Amniotic epithelial cell (primary cell): ENCODE measurements around the gene HOGA1.
"Not testable (repeated sequence)": the region's sequence is repeated elsewhere in the genome, so short reads cannot be mapped to it uniquely, and the experiment has no call there.

Experiments
- DNase-seq: peaks from one replicate; pipeline ENCODE4 v3.0.0-alpha.2; 2010; ENCODE audit warnings: low read depth

Gene HOGA1

DNA sequence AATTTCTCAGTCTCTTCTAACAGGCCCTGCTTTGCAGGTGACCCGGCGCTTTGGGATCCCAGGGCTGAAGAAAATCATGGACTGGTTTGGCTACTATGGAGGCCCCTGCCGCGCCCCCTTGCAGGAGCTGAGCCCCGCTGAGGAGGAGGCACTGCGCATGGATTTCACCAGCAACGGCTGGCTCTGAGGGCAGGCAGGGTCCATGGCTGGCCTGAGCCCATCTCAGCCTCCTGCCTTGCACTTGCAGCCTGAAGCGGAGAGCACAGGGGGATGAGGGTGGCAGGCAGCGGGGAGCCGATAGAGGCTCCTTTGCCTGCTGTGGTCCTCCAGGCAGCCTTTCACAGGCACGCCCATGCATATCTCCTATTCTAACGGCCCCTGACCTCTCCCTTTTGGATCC, 27.3 kb downstream of the HOGA1 start:
- DNase-seq, result no peak

GRCh38 chr10:97612386-97612785, 28.2 kb downstream of the HOGA1 start:
- DNase-seq, result peak; percentile 51

DNA sequence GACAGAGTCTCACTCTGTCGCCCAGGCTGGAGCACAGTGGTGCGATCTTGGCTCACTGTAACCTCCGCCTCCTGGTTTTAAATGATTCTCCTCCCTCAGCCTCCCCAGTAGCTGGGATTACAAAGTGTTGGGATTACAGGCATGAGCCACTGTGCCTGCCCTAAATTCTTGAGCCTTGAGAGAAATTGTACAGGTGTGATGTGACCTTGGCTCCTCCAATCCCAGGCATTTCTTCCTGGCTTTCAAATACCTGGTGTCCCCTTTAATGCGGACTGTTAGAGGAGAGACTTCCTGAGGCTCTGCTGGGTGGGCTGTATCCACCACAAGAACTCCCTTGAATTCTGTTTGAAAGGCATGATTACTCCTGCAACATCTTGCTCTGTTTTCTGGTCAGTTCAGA, 34.1 kb downstream of the HOGA1 start:
- DNase-seq, result no peak

- no peak for DNase-seq
Measured at GRCh38 chr10:97618733-97619132, 34.5 kb downstream of the HOGA1 start.

DNA sequence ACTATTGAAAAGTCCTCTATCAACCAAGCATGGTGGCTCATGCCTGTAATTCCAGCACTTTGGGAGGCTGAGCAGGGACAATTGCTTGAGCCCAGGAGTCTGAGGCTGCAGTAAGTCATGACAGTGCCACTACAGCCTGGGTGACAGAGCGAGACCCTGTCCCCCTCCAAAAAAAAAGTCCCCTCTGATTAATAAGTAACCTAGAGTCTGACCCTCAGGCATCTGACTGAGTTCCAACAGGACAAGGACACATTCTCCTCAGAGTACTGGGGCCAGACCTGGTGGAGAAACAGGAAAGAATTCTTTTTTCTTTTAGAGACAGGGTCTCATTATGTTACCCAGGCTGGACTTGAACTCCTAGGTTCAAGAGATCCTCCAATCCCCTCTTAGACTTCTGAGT, 39.1 kb downstream of the HOGA1 start:
- no peak for DNase-seq

GRCh38 chr10:97627731-97628130, 43.5 kb downstream of the HOGA1 start:
- no peak for DNase-seq

DNA sequence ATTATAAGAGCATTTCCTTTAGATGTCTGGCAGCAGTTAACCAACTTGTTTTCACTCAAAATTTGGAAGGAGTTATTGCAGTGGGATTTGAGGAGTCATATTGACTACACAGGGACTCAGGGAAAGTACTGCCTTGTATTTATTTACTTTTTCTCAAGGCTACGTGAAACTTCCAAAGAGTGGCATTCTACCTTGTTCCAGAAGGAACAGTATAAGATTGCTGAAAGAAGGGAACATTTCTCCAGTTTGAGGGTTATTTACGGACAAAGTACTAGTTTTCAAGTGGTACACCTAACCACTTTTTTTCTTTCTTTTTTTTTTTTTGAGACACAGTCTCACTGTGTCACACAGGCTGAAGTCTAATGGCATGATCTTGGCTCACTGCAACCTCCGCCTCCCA, 44.0 kb downstream of the HOGA1 start:
- no peak for DNase-seq

DNA sequence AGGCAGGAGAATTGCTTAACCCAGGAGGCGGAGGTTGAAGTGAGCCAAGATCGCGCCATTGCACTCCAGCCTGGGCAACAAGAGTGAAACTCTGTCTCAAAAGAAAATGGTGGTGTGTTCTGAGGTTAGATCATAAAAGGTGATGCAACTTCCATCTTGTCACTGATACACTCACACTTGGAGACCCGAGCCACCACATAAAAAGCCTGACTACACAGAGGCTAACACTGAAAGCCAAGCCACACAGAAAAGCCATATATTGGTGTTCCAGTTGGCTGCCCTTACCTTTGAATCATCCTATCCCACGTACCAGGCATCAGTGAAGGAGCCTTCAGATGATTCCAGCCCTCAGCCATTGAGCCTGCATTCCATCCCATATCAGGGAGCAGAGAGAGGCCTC, 45.1 kb downstream of the HOGA1 start:
- no peak for DNase-seq

GRCh38 chr10:97631098-97631497, 46.9 kb downstream of the HOGA1 start:
- DNase-seq, result no peak

GRCh38 chr10:97632949-97633884, 49.0 kb downstream of the HOGA1 start, which contains the start of gene MORN4:
TSS of gene MORN4 (minus strand) at chr10:97633500. CDS start at chr10:97619653, 13,847 bp downstream.
- peak; percentile 85 for DNase-seq

DNA sequence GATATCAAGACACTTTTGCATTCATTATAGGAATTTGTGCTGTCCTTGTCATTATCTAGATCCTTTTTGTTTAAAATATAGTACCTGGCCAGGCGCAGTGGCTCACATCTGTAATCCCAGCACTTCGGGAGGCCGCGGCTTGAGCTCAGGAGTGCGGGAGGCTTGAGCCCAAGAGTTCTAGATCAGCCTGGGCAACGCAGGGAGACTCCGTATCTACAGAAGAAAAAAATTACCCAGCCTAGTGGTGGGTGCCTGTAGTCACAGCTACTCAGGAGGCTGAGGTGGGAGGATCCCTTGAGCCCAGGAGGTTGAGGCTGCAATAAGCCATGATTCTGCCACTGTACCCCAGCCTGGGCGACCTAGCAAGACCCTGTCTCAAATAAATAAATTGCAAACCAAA, 49.7 kb downstream of the HOGA1 start:
- DNase-seq, result peak; percentile 10

DNA sequence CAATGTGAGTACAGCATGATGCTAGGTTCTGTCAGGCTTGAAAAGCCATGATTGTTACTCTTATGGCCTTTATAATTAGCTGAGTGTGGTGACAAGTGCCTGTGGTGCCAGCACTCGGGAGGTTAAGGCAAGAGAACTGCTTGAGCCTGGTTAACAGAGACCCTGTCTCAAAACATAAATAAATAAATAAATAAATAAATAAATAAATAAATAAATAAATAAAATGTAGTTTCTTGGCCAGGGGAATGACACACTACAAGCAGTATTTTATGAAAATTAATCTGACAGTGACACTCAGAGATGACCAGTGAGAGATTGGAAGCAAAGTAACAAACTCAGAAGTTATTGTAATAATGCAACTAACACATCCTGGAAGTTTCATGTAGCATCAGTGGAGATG, 51.4 kb downstream of the HOGA1 start:
- DNase-seq, result no peak

DNA sequence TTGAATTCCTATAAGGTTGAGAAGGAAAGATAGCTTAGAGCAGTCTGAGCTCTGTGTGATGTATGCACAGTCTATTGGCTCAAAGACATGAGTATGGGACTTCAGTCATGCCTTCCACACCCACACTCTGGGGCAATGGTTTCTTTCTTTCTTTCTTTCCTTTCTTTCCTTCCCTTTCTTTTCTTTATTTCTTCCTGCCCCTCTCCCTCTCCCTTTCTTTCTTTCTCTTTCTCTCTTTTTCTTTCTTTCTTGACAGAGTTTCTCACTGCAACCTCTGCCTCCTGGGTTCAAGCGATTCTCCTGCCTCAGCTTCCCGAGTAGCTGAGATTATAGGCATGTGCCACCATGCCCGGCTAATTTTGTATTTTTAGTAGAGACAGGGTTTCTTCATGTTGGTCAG, 54.9 kb downstream of the HOGA1 start:
- DNase-seq, result not testable (repeated sequence)

DNA sequence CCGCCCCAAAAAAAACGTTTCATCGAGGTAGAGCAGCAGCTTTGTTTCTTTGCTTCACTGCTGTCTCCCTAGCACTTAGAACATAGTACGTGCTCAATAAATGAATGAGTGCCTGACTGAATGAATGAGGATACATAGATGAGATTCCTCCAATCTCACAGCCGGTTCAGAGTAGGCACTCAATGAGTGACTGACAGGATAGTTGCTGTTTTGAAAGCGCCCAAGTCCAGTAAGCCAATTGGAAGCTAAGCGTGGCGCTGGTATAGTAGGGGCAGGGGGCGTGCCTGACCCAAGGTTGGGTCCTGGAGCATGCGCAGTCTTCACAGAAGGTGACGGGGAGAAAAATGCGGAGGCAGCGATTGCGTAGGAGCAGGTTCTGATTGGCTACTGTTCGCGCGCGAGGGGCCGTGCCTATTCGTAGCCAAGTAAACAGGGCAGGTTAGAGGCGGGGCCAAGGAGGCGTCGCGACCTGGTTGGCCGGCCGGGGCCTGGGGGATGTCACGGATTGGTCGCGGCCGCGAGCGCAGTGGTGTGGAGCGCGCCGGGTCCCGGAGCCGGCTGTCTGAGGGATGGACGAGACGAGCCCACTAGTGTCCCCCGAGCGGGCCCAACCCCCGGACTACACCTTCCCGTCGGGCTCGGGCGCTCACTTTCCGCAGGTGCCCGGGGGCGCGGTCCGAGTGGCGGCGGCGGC, 56.1 kb downstream of the HOGA1 start, which contains the start of gene PI4K2A:
Gene PI4K2A, plus strand, starts transcription at position 498 of the 694 bp plus-strand sequence. Its CDS starts 72 bp downstream, at position 570.
- DNase-seq, result peak; percentile 99

DNA sequence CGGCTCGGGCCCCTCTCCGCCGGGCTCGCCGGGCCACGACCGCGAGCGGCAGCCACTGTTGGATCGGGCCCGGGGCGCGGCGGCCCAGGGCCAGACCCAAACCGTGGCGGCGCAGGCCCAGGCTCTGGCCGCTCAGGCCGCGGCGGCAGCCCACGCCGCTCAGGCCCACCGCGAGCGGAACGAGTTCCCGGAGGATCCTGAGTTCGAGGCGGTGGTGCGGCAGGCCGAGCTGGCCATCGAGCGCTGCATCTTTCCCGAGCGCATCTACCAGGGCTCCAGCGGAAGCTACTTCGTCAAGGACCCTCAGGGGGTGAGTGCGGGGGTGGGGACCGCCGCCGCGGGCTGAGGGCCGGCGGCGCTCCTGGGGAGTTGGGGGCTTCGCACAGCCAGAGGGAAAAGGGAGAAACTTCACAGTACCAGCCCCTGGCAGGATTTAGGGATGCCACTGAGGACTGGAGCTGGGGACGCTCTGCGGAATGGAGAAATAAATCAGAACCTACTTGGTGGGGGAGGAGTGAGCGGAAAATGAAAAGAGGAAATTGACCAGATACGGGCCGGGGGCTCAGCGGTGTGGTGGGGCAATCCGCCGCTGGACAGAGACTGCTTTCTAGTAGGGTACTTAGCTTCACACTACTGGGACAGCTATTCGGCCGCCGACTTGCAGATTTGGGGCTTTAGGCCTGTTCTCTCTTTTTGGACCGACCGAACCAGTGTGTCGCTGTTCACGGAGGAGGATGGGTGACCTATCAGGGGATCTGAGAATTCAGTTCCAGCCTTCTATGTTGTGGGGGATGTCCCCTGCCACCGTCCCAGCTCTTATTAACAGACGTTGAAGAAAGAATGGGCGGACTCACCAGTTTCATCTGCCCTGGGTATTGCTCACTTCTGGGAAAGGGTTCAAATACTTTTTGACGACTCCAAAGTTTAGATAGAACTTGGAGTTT, 57.0 kb downstream of the HOGA1 start:
- DNase-seq, result peak; percentile 10

GRCh38 chr10:97642471-97643159, 58.4 kb downstream of the HOGA1 start:
- not testable (repeated sequence) for DNase-seq

DNA sequence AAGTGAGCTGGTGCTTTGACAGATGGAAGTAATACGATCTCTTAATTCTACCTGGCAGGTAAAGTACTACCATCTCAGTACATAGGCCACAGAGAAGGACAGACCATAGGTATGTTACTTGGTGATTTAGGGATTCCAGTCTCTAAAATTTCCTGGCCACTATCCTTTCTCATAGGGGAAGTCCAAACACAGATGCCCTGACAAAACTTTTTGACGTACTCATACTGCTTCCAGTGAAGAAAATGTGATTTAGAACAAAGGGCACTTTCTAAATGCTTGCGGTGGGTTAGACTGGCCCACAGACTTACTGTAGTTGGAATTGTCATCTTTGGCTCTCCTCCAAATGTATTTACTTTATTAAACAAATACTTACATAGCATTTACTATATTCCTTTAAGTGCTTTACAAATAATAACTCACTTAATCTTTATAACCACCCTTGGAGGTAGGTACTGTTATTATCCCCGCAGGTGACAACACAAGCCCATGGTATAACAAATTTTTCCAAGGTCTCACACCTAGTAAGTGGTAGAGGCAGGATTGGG, 59.3 kb downstream of the HOGA1 start:
- DNase-seq, result no peak

DNA sequence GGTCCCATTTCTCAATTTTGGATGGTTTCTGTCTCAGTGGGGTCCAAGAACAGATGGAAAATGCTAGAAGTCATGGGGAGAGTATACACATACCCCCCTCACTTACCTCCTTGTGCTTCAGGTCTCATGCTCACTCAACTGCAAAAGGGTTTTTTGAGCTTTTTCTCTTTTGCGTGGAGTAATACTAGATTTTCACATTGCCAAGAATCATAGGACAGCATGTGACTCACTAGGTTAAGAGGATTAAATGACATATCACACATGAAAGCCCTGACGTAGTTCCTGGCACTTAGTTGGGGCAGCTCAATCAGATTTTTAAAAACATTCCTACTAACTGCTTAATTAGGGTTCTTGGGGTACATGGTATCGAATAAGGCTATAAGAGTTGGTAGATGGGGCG, 60.7 kb downstream of the HOGA1 start:
- DNase-seq, result no peak

- peak; percentile 58 for DNase-seq
Measured at GRCh38 chr10:97647556-97647955, 63.4 kb downstream of the HOGA1 start.

GRCh38 chr10:97648562-97649404, 64.6 kb downstream of the HOGA1 start:
- DNase-seq, result peak; percentile 83
